GM19238 (cell line): ENCODE results near the gene GOLGA2.

ENCODE experiments used
- DNase-seq: peaks from one replicate; pipeline ENCODE4 v3.0.0; 2011; ENCODE audit warnings: low spot score; ENCODE audit not compliant: insufficient read length

Gene GOLGA2

GRCh38 chr9:128213746-128214497 is 61.9 kb downstream of the GOLGA2 start:
- DNase-seq = no peak

DNA sequence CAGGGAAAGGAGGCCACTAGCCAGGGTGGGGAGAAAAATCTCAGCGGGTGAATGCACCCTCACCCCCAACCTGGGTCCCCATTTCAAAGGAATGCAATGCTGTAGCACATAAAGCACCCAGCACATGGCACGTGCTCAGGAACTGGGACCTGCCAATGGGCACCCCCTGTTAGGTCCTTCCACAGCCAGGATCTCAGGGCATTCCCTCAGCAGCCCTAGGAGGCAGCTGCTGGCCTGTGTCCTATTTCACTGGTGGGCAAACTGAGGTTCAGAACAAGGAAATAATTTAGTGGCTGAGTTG is 63.9 kb downstream of the GOLGA2 start:
- DNase-seq = no peak

GRCh38 chr9:128211186-128211980 is 64.4 kb downstream of the GOLGA2 start:
- DNase-seq = no peak

DNA sequence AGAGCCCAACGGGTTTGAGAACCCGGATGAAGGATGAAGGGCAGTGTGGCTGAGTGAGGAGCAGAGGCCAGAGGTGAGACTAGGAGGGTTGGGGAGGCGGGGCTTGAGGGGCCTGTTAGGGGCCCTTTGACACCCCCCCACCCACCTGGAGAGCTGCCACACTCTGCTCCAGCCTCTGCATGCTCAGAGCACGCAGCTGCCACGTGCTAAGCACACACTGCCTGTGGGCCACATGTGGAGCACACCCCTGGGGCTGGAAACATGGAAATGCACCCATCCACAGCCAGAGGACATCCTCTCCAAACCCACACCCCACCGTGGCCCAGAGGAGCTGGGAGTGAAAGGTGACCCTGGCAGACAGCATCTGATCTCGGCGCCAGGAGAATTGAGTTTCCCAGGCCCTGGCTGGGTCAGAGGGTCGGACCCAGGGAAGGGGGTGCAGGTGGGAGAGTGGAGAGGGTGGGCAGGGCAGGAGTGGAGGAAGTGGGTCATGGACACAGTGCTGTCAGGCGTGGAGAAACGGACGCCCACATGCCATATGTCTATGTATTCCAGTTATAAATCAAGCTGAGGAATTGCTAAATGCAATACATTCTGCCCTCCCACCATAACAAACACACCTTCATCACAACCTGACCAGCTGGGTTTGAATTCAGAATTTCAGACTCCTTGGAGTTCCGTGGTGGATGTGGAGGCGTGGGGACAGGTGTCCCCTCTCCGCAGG is 66.7 kb downstream of the GOLGA2 start:
- no peak for DNase-seq

DNA sequence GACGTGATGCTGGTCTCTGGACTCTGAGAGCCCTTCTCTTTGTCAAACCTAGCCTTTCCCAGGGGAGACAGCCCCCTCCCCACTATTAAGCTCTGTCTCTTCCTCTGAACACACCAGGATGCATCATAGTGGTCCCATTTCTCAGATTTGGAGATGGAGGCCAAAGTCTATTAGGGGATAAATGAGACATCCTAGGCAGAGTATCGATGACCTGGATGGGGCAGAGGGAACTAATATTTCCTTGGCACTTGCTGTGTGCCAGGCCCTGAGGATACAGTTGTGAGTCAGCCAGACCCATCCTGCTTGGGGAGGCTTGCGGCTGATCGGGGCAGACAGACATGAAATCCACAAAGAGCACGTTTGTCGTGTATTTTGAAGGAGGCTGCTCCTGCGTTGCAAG is 67.4 kb downstream of the GOLGA2 start:
- DNase-seq = no peak

GRCh38 chr9:128206916-128207910 is 68.6 kb downstream of the GOLGA2 start:
- no peak for DNase-seq

DNA sequence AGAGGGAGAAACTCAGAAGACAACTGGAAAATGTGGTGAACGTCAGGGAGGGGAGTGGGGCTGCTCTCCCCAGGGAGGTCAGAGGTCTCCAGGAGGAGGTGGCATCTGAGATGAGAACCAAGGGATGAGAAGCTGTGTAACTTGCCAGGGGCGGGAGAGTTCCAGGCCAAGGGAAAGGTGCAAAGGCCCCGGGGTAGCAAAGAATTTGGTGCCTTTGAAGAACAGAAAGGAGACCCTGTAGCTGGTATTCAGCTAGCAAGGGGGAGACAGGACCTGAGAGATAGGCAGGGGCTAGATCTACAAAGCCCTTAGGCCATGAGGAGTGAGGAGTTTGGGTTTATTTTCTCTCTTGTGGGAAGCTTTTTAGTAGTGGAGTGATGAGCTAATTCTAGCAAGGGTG is 69.3 kb downstream of the GOLGA2 start:
- no peak for DNase-seq
